Adrenal gland (tissue), 12 donors: ENCODE measurements around the gene TMED10. TPM values are rescaled to one million over a fixed set of nuclear protein-coding genes. Genes with fewer than 3 reads are reported as not detected.

ENCODE experiments used
- DNase-seq, 7 donors: peaks; one replicate each; pipeline ENCODE4 v3.0.0-alpha.2; 2019 to 2020
- H3K27ac ChIP-seq, 5 donors: fragments of 200-600 bp; sonication (generic) in 4 of 5; 1 replicate in 3 of 5; 2 replicates in 2 of 5; pipeline versions ENCODE4 v1.5.1 to v1.8.0; 2016 to 2020; ENCODE audit warnings: mild to moderate bottlenecking in 1 of 5
- H3K27me3 ChIP-seq: fragments of 200-600 bp; 2 replicates; pipeline ENCODE4 v1.8.0; 2021
- H3K36me3 ChIP-seq, 2 donors: fragments of 200-600 bp; replicated peaks in 1 of 2; 1 replicate in 1 of 2; 2 replicates in 1 of 2; pipeline versions ENCODE4 v1.5.1 to v1.8.0; 2018 to 2022
- H3K4me1 ChIP-seq, 2 donors: fragments of 200-600 bp; replicated peaks in 1 of 2; 1 replicate in 1 of 2; 2 replicates in 1 of 2; pipeline versions ENCODE4 v1.5.1 to v1.8.0; 2018 to 2021
- H3K4me3 ChIP-seq, 4 donors: fragments of 200-600 bp; sonication (generic) in 3 of 4; one replicate each; pipeline ENCODE4 v1.5.1; 2016 to 2018
- H3K9me3 ChIP-seq, 3 donors: fragments of 200-600 bp; sonication (generic) in 1 of 3; replicated peaks in 1 of 3; 1 replicate in 2 of 3; 2 replicates in 1 of 3; pipeline versions ENCODE4 v1.5.1 to v1.8.0; 2016 to 2021
- POLR2A ChIP-seq, 2 donors: fragments of 450-650 bp; IDR thresholded peaks; one replicate each; pipeline ENCODE4 v1.6.1; 2017; ENCODE audit warnings: antibody characterized with exemption in 2 of 2, mild to moderate bottlenecking in 2 of 2, moderate library complexity in 1 of 2
- WGBS, 4 donors: extraction: QIAGEN DNeasy Blood & Tissue Kit in 2 of 4; methylation state at CpG; one replicate each; pipeline versions ENCODE4 v1.1.5 to v1.1.7; 2013 to 2017; 5-methylcytosine and 5-hydroxymethylcytosine counted together
- intact Hi-C, 2 donors: fragments of 100-400 bp; cut with DNase I; formaldehyde crosslinking; loops; one replicate each; pipeline versions ENCODE4 v1.14.1 to v1.15.0; 2022 to 2023
- polyA plus RNA-seq, 3 donors: library from polyadenylated mRNA; stranded (reverse); fragments of 200-250 nt in 2 of 3; fragments of 350-450 nt in 1 of 3; fragmentation: Illumina TruSeq in 1 of 3; extraction: RNeasy Lipid Tissue Mini Kit (QIAGEN cat#74804) in 1 of 3; gene quantifications; one replicate each; pipeline ENCODE4 v1.2.3, GENCODE V29; 2013 to 2014
- total RNA-seq, 9 donors: library from RNA; depleted of rRNA in 4 of 9; stranded (reverse); fragments of >200 nt in 4 of 9; fragments of 120-200 nt in 1 of 9; fragmentation: NEBNext Ultra II Directional in 1 of 9; extraction: Animal tissue kit (Norgen Biotek cat#: 25700) in 1 of 9; gene quantifications; one replicate each; pipeline versions ENCODE4 v1.1.0 to v1.2.4, GENCODE V29; 2013 to 2023
- TF ChIP-seq, protein P1 (sequence below), 6 experiments: fragments of 450-650 bp in 4 of 6; fragments of 200-600 bp in 2 of 6; sonication (generic) in 1 of 6; IDR thresholded peaks; 1 replicate in 5 of 6; 2 replicates in 1 of 6; pipeline versions ENCODE4 v1.5.1 to v1.8.0; 2016 to 2021; ENCODE audit warnings: antibody characterized with exemption in 6 of 6, mild to moderate bottlenecking in 2 of 6, moderate library complexity in 1 of 6
- donor health status: healthy with polysubstance abuse.
- donor health status: Bipolar disorder and iron deficiency.
- donor health status: DM: yes; HTN: yes; CAD: no.
- donor health status: DM: no; HTN: no; CAD: no.
- donor health status: DM: no; HTN: no; CAD: no.
- donor health status: DM: yes; HTN: yes; CAD: no.

The TMED10 gene
- total and polyA plus RNA-seq, 12 donors = 33.7 to 532 (median 319) TPM

DNA sequence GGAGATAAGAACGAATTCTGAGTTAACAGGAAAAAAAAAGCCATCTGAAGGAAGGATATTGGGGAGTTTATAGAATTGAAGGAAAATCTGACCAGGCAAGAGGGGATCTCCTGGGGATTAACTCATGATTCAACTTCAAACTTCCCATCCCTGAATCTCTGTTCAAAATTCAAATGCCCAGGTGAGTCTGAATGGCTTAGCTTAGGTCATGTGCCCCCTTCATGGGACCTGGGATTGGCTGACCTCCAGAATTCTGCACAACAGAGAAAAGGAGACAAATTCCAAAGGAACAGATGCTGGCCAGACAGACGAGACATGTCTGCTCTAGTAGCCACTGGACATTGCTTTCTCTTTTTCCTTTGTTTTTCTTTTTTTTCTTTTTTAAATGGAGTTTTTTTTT is 26.2 kb upstream of the TMED10 start:
- no peak for DNase-seq
- no peak overlapping the region for H3K4me3 ChIP-seq
- intact Hi-C loops = no loop called here
- 68 to 79% (median 75%) methylated on average over 2 of the region's 2 CpGs for WGBS, 4 donors
- peaks cover 6 to 10% of the 10 kb centered on the region in 2 donors for H3K4me1 ChIP-seq
- no peaks in the 10 kb centered on the region for H3K36me3 ChIP-seq
- H3K27ac ChIP-seq = no peak overlapping the region
- H3K27me3 ChIP-seq = no peaks in the 10 kb centered on the region
- TF ChIP-seq, protein P1, sequence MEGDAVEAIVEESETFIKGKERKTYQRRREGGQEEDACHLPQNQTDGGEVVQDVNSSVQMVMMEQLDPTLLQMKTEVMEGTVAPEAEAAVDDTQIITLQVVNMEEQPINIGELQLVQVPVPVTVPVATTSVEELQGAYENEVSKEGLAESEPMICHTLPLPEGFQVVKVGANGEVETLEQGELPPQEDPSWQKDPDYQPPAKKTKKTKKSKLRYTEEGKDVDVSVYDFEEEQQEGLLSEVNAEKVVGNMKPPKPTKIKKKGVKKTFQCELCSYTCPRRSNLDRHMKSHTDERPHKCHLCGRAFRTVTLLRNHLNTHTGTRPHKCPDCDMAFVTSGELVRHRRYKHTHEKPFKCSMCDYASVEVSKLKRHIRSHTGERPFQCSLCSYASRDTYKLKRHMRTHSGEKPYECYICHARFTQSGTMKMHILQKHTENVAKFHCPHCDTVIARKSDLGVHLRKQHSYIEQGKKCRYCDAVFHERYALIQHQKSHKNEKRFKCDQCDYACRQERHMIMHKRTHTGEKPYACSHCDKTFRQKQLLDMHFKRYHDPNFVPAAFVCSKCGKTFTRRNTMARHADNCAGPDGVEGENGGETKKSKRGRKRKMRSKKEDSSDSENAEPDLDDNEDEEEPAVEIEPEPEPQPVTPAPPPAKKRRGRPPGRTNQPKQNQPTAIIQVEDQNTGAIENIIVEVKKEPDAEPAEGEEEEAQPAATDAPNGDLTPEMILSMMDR (IDR thresholded peaks at IDR 0.05) = no peak
- no peak for TF ChIP-seq POLR2A (IDR thresholded peaks at IDR 0.05)
- no peaks in the 10 kb centered on the region for H3K9me3 ChIP-seq

DNA sequence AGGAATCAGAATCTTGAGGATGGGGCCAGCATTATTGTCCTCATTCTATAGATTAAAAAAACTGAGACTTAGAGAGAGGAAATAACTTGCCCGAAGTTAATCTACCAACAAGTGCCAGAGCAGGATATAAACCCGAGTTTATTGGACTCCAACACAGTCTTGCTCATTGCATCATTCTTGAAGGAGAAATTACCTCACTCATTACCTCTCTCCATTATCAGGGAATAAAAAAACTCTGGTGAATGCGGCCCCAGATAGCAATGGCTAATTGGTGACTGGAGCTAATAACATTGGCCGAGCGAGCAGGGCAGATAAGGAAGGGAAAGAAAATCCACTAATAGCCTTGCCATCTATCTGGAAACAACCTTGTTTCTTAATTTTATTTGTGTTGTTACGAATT is 24.7 kb upstream of the TMED10 start:
- Histone ChIP-seq H3K27ac (no peak overlapping the region), H3K4me1 (peaks cover 6 to 10% of the 10 kb centered on the region in 2 donors), H3K27me3 (no peaks in the 10 kb centered on the region), H3K36me3 (no peaks in the 10 kb centered on the region), H3K9me3 (no peaks in the 10 kb centered on the region), H3K4me3 (no peak overlapping the region)
- DNase-seq = no peak
- no peak for TF ChIP-seq POLR2A (IDR thresholded peaks at IDR 0.05)
- TF ChIP-seq, protein P1 (IDR thresholded peaks at IDR 0.05) = no peak
- intact Hi-C loops = no loop called here
- 76 to 84% (median 81%) methylated on average over 6 of the region's 6 CpGs for WGBS, 4 donors

- intact Hi-C loops = no loop called here
- H3K27me3 ChIP-seq = no peaks in the 10 kb centered on the region
- no peak for DNase-seq
- H3K36me3 ChIP-seq = no peaks in the 10 kb centered on the region
- no peak overlapping the region for H3K27ac ChIP-seq
- H3K9me3 ChIP-seq = no peaks in the 10 kb centered on the region
- peaks cover 6 to 10% of the 10 kb centered on the region in 2 donors for H3K4me1 ChIP-seq
- H3K4me3 ChIP-seq = no peak overlapping the region
- no peak for TF ChIP-seq POLR2A (IDR thresholded peaks at IDR 0.05)
- TF ChIP-seq, protein P1 (IDR thresholded peaks at IDR 0.05) = no peak
- WGBS, 4 donors = 61 to 80% (median 70%) methylated on average over 4 of the region's 4 CpGs
These were observed 24.0 kb upstream of the TMED10 start for GRCh38 chr14:75200451-75200850.

DNA sequence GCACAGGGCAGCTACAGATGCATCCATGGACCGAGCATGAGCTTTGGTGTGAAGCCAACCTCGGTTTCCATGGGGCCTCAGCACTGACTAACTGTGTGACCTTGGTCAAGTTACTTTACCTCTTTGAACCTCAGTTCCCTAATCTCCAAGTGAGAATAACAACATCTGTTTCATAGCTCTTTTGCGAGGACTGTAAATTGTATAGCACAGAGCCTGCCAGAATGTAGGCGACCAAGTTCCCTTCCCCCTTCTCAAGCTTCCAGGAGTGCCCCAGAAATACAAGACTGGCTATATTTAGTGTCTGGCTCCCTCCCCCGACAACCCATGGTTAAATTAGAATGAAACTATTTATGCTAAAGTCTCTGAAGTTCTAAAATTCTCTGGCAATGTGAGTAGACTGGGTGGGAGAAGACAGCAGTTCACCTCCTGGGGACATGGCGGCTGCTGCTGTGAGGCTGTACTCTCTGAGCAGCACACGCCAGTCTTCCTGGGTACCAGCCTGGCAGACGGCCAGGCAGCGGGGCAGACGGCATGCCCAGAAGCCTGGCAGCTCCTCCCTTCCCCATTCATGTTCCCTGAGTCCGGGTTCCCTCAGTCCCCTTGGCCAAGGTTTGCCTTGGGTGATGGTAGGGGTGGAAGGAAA is 22.0 kb upstream of the TMED10 start:
- peaks cover 6 to 10% of the 10 kb centered on the region in 2 donors for H3K4me1 ChIP-seq
- peak overlapping the region in 1 of 5 donors; percentile 10 for H3K27ac ChIP-seq
- intact Hi-C loops = no loop called here
- H3K36me3 ChIP-seq = no peaks in the 10 kb centered on the region
- H3K4me3 ChIP-seq = no peak overlapping the region
- H3K27me3 ChIP-seq = no peaks in the 10 kb centered on the region
- DNase-seq = peak in 4 of 7 donors; percentile 23 to 43 (median 32)
- 23 to 31% (median 27%) methylated on average over 8 to 11 of the region's 11 CpGs for WGBS, 4 donors
- no peaks in the 10 kb centered on the region for H3K9me3 ChIP-seq
- no peak for TF ChIP-seq POLR2A (IDR thresholded peaks at IDR 0.05)
- TF ChIP-seq, protein P1 (IDR thresholded peaks at IDR 0.05) = no peak
